Hepatocyte (in vitro differentiated cells): Measurements from ENCODE around the gene CZIB. TPM values are rescaled to one million over a fixed set of nuclear protein-coding genes. Genes with fewer than 3 reads are reported as not detected.

Source experiments
- DNase-seq: peaks from one replicate; pipeline ENCODE4 v3.0.0-alpha.2; 2016; ENCODE audit warnings: low spot score
- H2AFZ ChIP-seq: fragments of 200-600 bp; sonication (generic); 2 replicates; pipeline ENCODE4 v1.6.0; 2016; ENCODE audit warnings: antibody characterized with exemption, mild to moderate bottlenecking
- H3K27ac ChIP-seq: fragments of 200-600 bp; sonication (generic); 2 replicates; pipeline ENCODE4 v1.5.1; 2016; ENCODE audit warnings: mild to moderate bottlenecking
- H3K27me3 ChIP-seq: fragments of 200-600 bp; sonication (generic); 2 replicates; pipeline ENCODE4 v1.6.1; 2016
- H3K36me3 ChIP-seq: fragments of 200-600 bp; sonication (generic); replicated peaks from 2 replicates; pipeline ENCODE4 v1.5.1; 2016; ENCODE audit warnings: low read depth; ENCODE audit not compliant: insufficient read depth
- H3K4me1 ChIP-seq: fragments of 200-600 bp; sonication (generic); 2 replicates; pipeline ENCODE4 v1.5.1; 2016; ENCODE audit warnings: mild to moderate bottlenecking, moderate library complexity; ENCODE audit not compliant: insufficient read depth
- H3K4me2 ChIP-seq: fragments of 200-600 bp; sonication (generic); 2 replicates; pipeline ENCODE4 v1.6.0; 2016
- H3K4me3 ChIP-seq: fragments of 200-600 bp; sonication (generic); 2 replicates; pipeline ENCODE4 v1.5.1; 2016; ENCODE audit warnings: mild to moderate bottlenecking
- H3K79me2 ChIP-seq: fragments of 200-600 bp; sonication (generic); 2 replicates; pipeline ENCODE4 v1.6.0; 2017; ENCODE audit warnings: mild to moderate bottlenecking
- H3K9me2 ChIP-seq: fragments of 200-600 bp; sonication (generic); replicated peaks from 2 replicates; pipeline ENCODE4 v1.6.0; 2017; ENCODE audit warnings: mild to moderate bottlenecking; ENCODE audit not compliant: insufficient read depth
- H3K9me3 ChIP-seq: fragments of 200-600 bp; sonication (generic); 2 replicates; pipeline ENCODE4 v1.5.1; 2016; ENCODE audit warnings: low read depth, mild to moderate bottlenecking
- H4K20me1 ChIP-seq: fragments of 200-600 bp; sonication (generic); 2 replicates; pipeline ENCODE4 v1.6.0; 2016; ENCODE audit warnings: mild to moderate bottlenecking; ENCODE audit not compliant: insufficient read depth, poor library complexity, severe bottlenecking
- CTCF ChIP-seq: fragments of 200-600 bp; sonication (generic); IDR thresholded peaks from 2 replicates; pipeline ENCODE4 v1.5.1; 2016; ENCODE audit warnings: antibody characterized with exemption, mild to moderate bottlenecking; ENCODE audit not compliant: poor library complexity
- EZH2 ChIP-seq: fragments of 200-600 bp; sonication (generic); IDR thresholded peaks from 2 replicates; pipeline ENCODE4 v1.6.1; 2016; ENCODE audit warnings: antibody characterized with exemption, mild to moderate bottlenecking, borderline replicate concordance
- EZH2phosphoT487 ChIP-seq: fragments of 200-600 bp; sonication (generic); IDR thresholded peaks from one replicate; pipeline ENCODE4 v1.6.1; 2018; ENCODE audit warnings: antibody characterized with exemption, mild to moderate bottlenecking, low read depth, moderate library complexity; ENCODE audit not compliant: unreplicated experiment, severe bottlenecking
- WGBS: methylation state at CpG from one replicate; pipeline ENCODE4 v1.1.6; 2016; ENCODE audit warnings: low lambda C conversion rate; ENCODE audit errors: missing lambda C conversion rate; 5-methylcytosine and 5-hydroxymethylcytosine counted together
- polyA plus RNA-seq: library from polyadenylated mRNA; unstranded; fragments of >200 nt; fragmentation: Nextera tagmentation; extraction: Ambion mirVana; gene quantifications from 2 replicates; pipeline ENCODE4 v1.2.1, GENCODE V29; 2016
- total RNA-seq: library from RNA; depleted of rRNA; stranded (reverse); fragments of >200 nt; gene quantifications from 2 replicates; pipeline ENCODE4 v1.2.3, GENCODE V29; 2014

Gene CZIB
- total and polyA plus RNA-seq, 2 experiments from 2014 or later, result 40.7 to 61.0 TPM

DNA sequence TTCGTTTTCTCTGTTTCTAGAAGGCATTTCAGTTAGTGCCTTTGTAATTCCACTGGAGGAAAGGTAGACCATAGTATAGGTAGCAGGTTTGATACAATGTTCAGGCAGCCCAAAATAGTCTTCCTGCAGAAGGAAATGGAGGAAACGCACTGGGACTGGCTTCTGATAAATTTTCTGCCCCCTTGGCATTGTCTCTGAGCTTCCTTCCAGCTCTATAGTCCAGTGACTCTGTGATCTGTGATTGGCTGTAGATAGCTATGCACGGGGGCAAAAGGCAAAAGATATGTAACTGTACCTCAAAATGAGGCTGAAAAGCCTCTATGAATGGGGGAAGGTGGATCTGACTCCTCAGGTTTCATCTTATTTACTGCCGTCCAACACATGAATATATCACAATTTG lies 23.7 kb upstream of the CZIB start:
- WGBS, result 82% methylated on average over 4 of the region's 4 CpGs
- Histone ChIP-seq H3K9me3 (no peaks in the 10 kb centered on the region), H4K20me1 (no peaks in the 10 kb centered on the region), H3K27ac (no peak overlapping the region), H3K4me3 (no peak overlapping the region), H3K4me1 (peaks cover 3% of the 10 kb centered on the region), H2AFZ (no peak overlapping the region), H3K9me2 (no peaks in the 10 kb centered on the region), H3K4me2 (no peak overlapping the region), H3K79me2 (no peaks in the 10 kb centered on the region), H3K36me3 (no peaks in the 10 kb centered on the region), H3K27me3 (no peaks in the 10 kb centered on the region)
- TF ChIP-seq CTCF, result no peak
- TF ChIP-seq EZH2phosphoT487, result no peak
- TF ChIP-seq EZH2, result no peak
- no peak for DNase-seq

DNA sequence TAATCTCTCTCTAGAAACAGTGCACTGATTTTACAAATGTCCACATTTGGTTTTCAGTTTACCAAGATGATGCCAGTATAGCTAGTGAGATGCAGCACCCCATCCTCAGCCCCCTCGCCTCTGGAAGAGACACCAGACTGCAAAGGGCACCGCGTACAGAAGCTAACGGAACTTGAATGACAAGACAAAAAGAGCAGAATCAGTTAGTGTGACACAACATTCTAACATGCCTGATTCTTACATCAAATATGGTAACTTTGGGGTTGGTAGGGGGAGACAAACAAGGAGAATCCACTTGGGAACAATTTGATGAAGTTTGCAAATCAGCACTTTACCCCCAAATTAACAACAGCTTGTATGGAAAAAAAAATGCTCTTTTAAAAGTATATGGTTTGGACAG lies 21.9 kb upstream of the CZIB start:
- Histone ChIP-seq H3K79me2 (peaks cover 8% of the 10 kb centered on the region), H3K4me3 (no peak overlapping the region), H3K27me3 (no peaks in the 10 kb centered on the region), H3K36me3 (no peaks in the 10 kb centered on the region), H4K20me1 (no peaks in the 10 kb centered on the region), H3K9me3 (no peaks in the 10 kb centered on the region), H2AFZ (no peak overlapping the region), H3K4me2 (no peak overlapping the region), H3K4me1 (peaks cover 8% of the 10 kb centered on the region), H3K9me2 (no peaks in the 10 kb centered on the region), H3K27ac (no peak overlapping the region)
- DNase-seq, result no peak
- 85% methylated on average over 4 of the region's 4 CpGs for WGBS
- no peak for TF ChIP-seq EZH2phosphoT487
- no peak for TF ChIP-seq CTCF
- no peak for TF ChIP-seq EZH2

DNA sequence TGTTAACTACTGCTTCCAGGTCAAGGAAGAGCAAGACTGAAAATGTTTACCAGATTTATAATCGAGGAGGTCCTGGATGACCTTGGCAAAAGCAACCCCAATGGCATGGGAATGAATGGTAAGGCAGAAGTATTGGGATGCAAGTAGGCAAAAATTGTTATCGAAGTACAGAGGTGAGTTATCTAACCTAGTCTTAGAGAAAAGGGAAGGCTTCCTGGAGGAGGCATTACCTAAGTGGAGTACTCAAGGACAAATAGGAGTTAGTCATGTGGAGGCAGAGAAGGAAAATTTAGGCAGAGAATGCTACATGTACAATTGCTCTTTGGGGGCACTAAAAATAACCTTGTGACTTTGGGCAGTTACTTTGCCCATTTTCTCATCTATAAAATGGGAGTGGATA lies 21.4 kb upstream of the CZIB start:
- Histone ChIP-seq H3K27ac (no peak overlapping the region), H3K9me2 (no peaks in the 10 kb centered on the region), H3K27me3 (no peaks in the 10 kb centered on the region), H3K4me2 (no peak overlapping the region), H3K9me3 (no peaks in the 10 kb centered on the region), H4K20me1 (no peaks in the 10 kb centered on the region), H3K36me3 (no peaks in the 10 kb centered on the region), H3K4me1 (peaks cover 14% of the 10 kb centered on the region), H2AFZ (no peak overlapping the region), H3K79me2 (peaks cover 13% of the 10 kb centered on the region), H3K4me3 (no peak overlapping the region)
- WGBS, result 95% methylated on average over 2 of the region's 2 CpGs
- DNase-seq, result no peak
- TF ChIP-seq CTCF, result no peak
- no peak for TF ChIP-seq EZH2
- TF ChIP-seq EZH2phosphoT487, result no peak
